B cell (primary cell): ENCODE data around the gene SMIM45.
A peak's percentile ranks its signal among the peaks of the same experiment; 100 is the strongest.

Experiments used
- ATAC-seq: fragments of 200-7000 bp; cut with Tn5 transposase; one replicate; pipeline ENCODE4 v1.10.0; 2021; ENCODE audit warnings: low read depth, mild to moderate bottlenecking, moderate number of reproducible peaks, moderate library complexity
- CTCF ChIA-PET: fragments of 350-600 bp; sonication (Branson Sonifier 250); formaldehyde crosslinking; loops from one replicate; lab custom pipeline; 2021; ENCODE audit warnings: antibody characterized with exemption, inconsistent platforms; lab: Charles Lee
- POLR2A ChIA-PET: fragments of 350-600 bp; sonication (Branson Sonifier 250); formaldehyde crosslinking; loops from one replicate; lab custom pipeline; 2021; ENCODE audit warnings: antibody characterized with exemption; lab: Charles Lee
- DNase-seq: peaks from one replicate; pipeline ENCODE4 v3.0.0; 2013
- H2AFZ ChIP-seq: 2 replicates; pipeline ENCODE4 v1.6.1; 2012; ENCODE audit warnings: mild to moderate bottlenecking, low read depth, low read length; ENCODE audit not compliant: insufficient read depth, poor library complexity, severe bottlenecking
- H3K27ac ChIP-seq, 2 donors: 1 replicate in 1 of 2; 2 replicates in 1 of 2; pipeline ENCODE4 v1.5.1; 2012 to 2013; ENCODE audit warnings: low read length in 2 of 2, mild to moderate bottlenecking in 2 of 2, moderate library complexity in 1 of 2
- H3K27me3 ChIP-seq, 4 experiments: fragments of 200-600 bp in 1 of 4; sonication (generic) in 1 of 4; replicated peaks in 1 of 4; 1 replicate in 2 of 4; 2 replicates in 2 of 4; pipeline versions ENCODE4 v1.6.1 to v1.7.0; 2013 to 2016; ENCODE audit warnings: low read length in 3 of 4, mild to moderate bottlenecking in 2 of 4, mixed read lengths in 1 of 4, moderate library complexity in 1 of 4; ENCODE audit not compliant: insufficient read depth in 4 of 4, control insufficient read depth in 3 of 4; ENCODE audit errors: control extremely low read depth in 1 of 4
- H3K36me3 ChIP-seq, 2 experiments: replicated peaks in 1 of 2; 1 replicate in 1 of 2; 2 replicates in 1 of 2; pipeline versions ENCODE4 v1.6.1 to v1.7.1; 2013; ENCODE audit warnings: low read length in 1 of 2; ENCODE audit not compliant: insufficient read depth in 2 of 2, control insufficient read depth in 1 of 2; ENCODE audit errors: control extremely low read depth in 1 of 2, extremely low read depth in 1 of 2
- H3K4me1 ChIP-seq, 2 donors: fragments of 200-600 bp in 1 of 2; sonication (generic) in 1 of 2; 1 replicate in 1 of 2; 2 replicates in 1 of 2; pipeline versions ENCODE4 v1.5.1 to v1.6.1; 2013 to 2017; ENCODE audit warnings: low read length in 2 of 2; ENCODE audit not compliant: control insufficient read depth in 2 of 2, insufficient read depth in 2 of 2
- H3K4me2 ChIP-seq: replicated peaks from 2 replicates; pipeline ENCODE3; 2012; ENCODE audit warnings: mild to moderate bottlenecking, low read depth, low read length; ENCODE audit not compliant: poor library complexity, severe bottlenecking
- H3K4me3 ChIP-seq, 5 experiments: fragments of 200-600 bp in 1 of 5; sonication (generic) in 1 of 5; 1 replicate in 3 of 5; 2 replicates in 2 of 5; pipeline versions ENCODE4 v1.5.1 to v1.7.0; 2011 to 2016; ENCODE audit warnings: low read length in 4 of 5, mild to moderate bottlenecking in 4 of 5, low read depth in 2 of 5, control low read depth in 1 of 5, moderate library complexity in 1 of 5; ENCODE audit not compliant: insufficient read depth in 1 of 5; ENCODE audit errors: control extremely low read depth in 1 of 5, extremely low read depth in 1 of 5
- H3K79me2 ChIP-seq: fragments of 200-600 bp; sonication (generic); one replicate; pipeline ENCODE4 v1.6.0; 2016; ENCODE audit warnings: low read length; ENCODE audit not compliant: control insufficient read depth, insufficient read depth
- H3K9ac ChIP-seq: fragments of 200-600 bp; sonication (generic); 2 replicates; pipeline ENCODE4 v1.6.1; 2017; ENCODE audit warnings: mild to moderate bottlenecking, low read length, moderate library complexity
- H3K9me3 ChIP-seq, 3 donors: one replicate each; pipeline versions ENCODE4 v1.6.1 to v1.7.1; 2013; ENCODE audit warnings: low read length in 2 of 3; ENCODE audit not compliant: control insufficient read depth in 2 of 3, insufficient read depth in 1 of 3; ENCODE audit errors: control extremely low read depth in 1 of 3
- H4K20me1 ChIP-seq: 2 replicates; pipeline ENCODE4 v1.6.0; 2012; ENCODE audit warnings: mild to moderate bottlenecking, low read length; ENCODE audit not compliant: insufficient read depth, control insufficient read depth, poor library complexity, severe bottlenecking
- H3K27ac Mint-ChIP-seq: one replicate; pipeline ENCODE4 v1.8.0; 2021; ENCODE audit warnings: mixed read lengths
- H3K27me3 Mint-ChIP-seq: one replicate; pipeline ENCODE4 v1.8.0; 2021; ENCODE audit warnings: mixed read lengths
- H3K4me1 Mint-ChIP-seq: one replicate; pipeline ENCODE4 v1.8.0; 2021; ENCODE audit warnings: mixed read lengths
- H3K4me3 Mint-ChIP-seq: one replicate; pipeline ENCODE4 v1.8.0; 2021; ENCODE audit warnings: mixed read lengths
- H3K9me3 Mint-ChIP-seq: one replicate; pipeline ENCODE4 v1.8.0; 2022; ENCODE audit warnings: mixed read lengths; ENCODE audit not compliant: insufficient read depth
- CTCF ChIP-seq: fragments of 200-600 bp; IDR thresholded peaks from one replicate; pipeline ENCODE4 v1.8.0; 2022; ENCODE audit warnings: antibody characterized with exemption, mild to moderate bottlenecking
- EZH2 ChIP-seq: IDR thresholded peaks from 2 replicates; pipeline ENCODE4 v1.6.1; 2012; ENCODE audit warnings: borderline replicate concordance, low read depth, mild to moderate bottlenecking, moderate library complexity, low read length; ENCODE audit not compliant: insufficient read depth, poor library complexity, severe bottlenecking
- WGBS: methylation state at CpG from one replicate; pipeline ENCODE4 v1.1.5; 2013; ENCODE audit warnings: missing lambda C conversion rate; ENCODE audit not compliant: insufficient coverage; 5-methylcytosine and 5-hydroxymethylcytosine counted together
- intact Hi-C: fragments of 100-400 bp; cut with micrococcal nuclease; formaldehyde crosslinking; loops from one replicate; pipeline ENCODE4 v1.10.0; 2022

The SMIM45 gene

DNA sequence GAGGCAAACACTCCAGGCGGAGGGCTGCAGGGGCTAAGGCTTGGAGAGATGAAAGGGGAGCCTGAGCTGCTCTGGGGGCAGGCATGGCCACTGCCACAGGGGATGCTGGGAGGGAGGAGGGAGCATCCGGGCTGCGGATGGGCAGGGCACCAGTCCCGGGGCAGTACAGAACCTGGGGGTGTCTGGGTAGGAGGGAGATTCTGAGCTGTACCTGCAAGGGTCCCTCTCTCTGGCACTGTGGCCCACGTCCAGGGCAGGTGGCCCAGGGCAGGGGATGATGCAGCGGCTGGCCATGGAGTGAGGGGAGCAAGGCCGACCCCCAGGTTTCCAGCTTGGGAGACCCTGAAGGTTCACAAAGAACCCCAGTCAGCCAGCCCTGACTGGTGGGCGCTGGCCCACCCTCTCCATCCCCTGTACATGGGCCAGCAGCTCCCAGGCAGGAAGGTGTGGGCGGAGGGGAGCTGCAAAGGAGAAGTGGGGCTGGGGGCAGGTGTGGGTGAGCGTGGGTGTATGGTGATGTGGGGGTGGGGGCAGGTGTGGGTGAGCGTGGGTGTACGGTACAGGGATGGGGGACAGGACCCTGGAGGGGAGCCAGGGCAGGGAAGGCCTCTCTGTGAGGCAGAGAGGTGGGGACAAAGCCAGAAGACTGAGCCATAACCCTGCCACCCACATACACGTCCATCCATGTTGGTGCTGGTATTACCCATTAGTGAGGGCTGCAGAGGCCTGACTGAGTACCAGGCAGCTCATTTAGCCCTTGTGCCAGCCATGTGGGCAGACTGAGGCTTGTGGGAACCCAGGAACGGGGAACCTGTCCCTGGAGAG, 23.1 kb upstream of the SMIM45 start:
- CTCF ChIA-PET, result interaction anchor here (0.8 to 17.9 kb wide), 3 partner anchors 9 to 232 kb away, joined by 3 to 499 read pairs (median 4); no protein-coding TSS in a partner anchor

More for the DNA sequence above, 23.1 kb upstream of the SMIM45 start:
- peak overlapping the region; percentile 94 to 95 for H3K27ac ChIP-seq
- intact Hi-C loops, result no loop called here
- peaks cover 0 to 17% of the 10 kb centered on the region in 2 experiments for H3K36me3 ChIP-seq
- ATAC-seq, result peak; percentile 2
- H3K27me3 ChIP-seq, result no peaks in the 10 kb centered on the region
- H3K4me3 Mint-ChIP-seq, result peak overlapping the region; percentile 83
- WGBS, result 49% methylated on average over 7 of the region's 14 CpGs
- TF ChIP-seq EZH2 (no peak), CTCF (no peak)
- POLR2A ChIA-PET, result interaction anchor here (0.6 to 16.8 kb wide), 6 partner anchors 6 to 96 kb away, joined by 5 to 960 read pairs (median 8); partner anchors contain the start of genes SHISA8, SREBF2, TNFRSF13C and WBP2NL
- peaks cover 41% of the 10 kb centered on the region for H3K79me2 ChIP-seq
- peaks cover 62% of the 10 kb centered on the region for H3K4me1 Mint-ChIP-seq
- H3K27me3 Mint-ChIP-seq, result no peaks in the 10 kb centered on the region
- H4K20me1 ChIP-seq, result peaks cover 13% of the 10 kb centered on the region
- peak; percentile 79 for DNase-seq
- H3K4me1 ChIP-seq, result peaks cover 72 to 88% of the 10 kb centered on the region in 2 donors
- H3K9ac ChIP-seq, result peak overlapping the region; percentile 28
- H3K9me3 Mint-ChIP-seq, result no peaks in the 10 kb centered on the region
- H2AFZ ChIP-seq, result no peak overlapping the region
- peak overlapping the region; percentile 98 for H3K27ac Mint-ChIP-seq
- H3K4me3 ChIP-seq, result peak overlapping the region in 1 of 5 experiments; percentile 11
- peaks cover 0 to 4% (median 0%) of the 10 kb centered on the region in 3 donors for H3K9me3 ChIP-seq
- H3K4me2 ChIP-seq, result peak overlapping the region; percentile 93
